Right ventricle myocardium superior (tissue), 1 donor: Measurements from ENCODE around the gene ST6GALNAC5. TPM values are rescaled to one million over a fixed set of nuclear protein-coding genes. Genes with fewer than 3 reads are reported as not detected.

ENCODE experiments used
- ATAC-seq: fragments of 200-7000 bp; cut with Tn5 transposase; one replicate; pipeline ENCODE4 v1.9.1; 2020; ENCODE audit warnings: mild to moderate bottlenecking; ENCODE audit not compliant: poor library complexity
- DNase-seq: peaks from one replicate; pipeline ENCODE4 v3.0.0-alpha.2; 2020
- intact Hi-C: fragments of 100-400 bp; cut with DNase I; formaldehyde crosslinking; loops from one replicate; pipeline ENCODE4 v1.11.2; 2022
- total RNA-seq: library from RNA; stranded (reverse); fragmentation: NEBNext Ultra II Directional; extraction: Animal tissue kit (Norgen Biotek cat#: 25700); gene quantifications from one replicate; pipeline ENCODE4 v1.2.1, GENCODE V29; 2021
- donor health status: DM: no; HTN: yes; CAD: no; lungs with severe emphysema.

The ST6GALNAC5 gene
- total RNA-seq, 1 donor from 2014 or later, result 0.46 TPM

DNA sequence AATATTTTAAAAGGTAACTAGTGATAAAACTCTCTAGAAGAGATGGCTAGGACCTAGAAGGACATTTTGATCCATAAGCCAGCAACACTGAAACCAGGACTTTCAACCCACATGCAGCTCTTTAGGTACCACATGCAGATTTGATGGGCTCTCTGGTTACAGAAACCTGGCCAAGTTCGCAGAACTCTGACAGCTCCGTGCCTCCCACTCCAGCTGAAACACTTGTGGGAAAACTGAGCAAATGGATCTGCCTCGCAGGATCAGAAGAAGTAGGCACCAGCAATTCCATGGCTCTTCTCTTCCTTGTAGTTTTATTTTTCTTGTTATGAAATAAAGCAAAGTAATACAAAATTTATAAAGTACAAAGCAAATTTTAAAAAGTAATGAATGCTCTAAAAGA is 58.5 kb downstream of the ST6GALNAC5 start:
- intact Hi-C loops, result no loop called here
- DNase-seq (no peak), ATAC-seq (no peak)

DNA sequence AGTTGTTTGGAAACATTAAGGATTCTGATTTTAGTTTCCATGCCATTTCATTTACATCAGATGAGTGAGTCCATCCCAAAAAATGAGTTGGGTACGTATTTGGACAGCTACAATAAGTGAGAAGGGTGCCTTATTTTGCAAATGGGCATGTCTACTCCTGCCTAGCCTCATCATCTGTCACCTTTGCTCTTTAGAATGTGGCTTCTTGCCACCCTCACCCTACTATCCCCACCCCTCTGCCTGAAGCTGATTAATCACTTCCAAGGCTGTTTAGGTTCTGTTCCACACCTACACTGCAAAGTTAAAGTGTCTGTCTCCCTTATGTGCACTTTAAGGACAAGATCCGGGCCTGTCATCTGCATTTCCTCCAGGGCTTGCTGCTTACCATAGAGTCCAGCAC is 61.2 kb downstream of the ST6GALNAC5 start:
- intact Hi-C loops, result no loop called here
- no peak for ATAC-seq
- no peak for DNase-seq

GRCh38 chr1:76929136-76929535 is 61.9 kb downstream of the ST6GALNAC5 start:
- DNase-seq, result no peak
- intact Hi-C loops, result no loop called here
- no peak for ATAC-seq

DNA sequence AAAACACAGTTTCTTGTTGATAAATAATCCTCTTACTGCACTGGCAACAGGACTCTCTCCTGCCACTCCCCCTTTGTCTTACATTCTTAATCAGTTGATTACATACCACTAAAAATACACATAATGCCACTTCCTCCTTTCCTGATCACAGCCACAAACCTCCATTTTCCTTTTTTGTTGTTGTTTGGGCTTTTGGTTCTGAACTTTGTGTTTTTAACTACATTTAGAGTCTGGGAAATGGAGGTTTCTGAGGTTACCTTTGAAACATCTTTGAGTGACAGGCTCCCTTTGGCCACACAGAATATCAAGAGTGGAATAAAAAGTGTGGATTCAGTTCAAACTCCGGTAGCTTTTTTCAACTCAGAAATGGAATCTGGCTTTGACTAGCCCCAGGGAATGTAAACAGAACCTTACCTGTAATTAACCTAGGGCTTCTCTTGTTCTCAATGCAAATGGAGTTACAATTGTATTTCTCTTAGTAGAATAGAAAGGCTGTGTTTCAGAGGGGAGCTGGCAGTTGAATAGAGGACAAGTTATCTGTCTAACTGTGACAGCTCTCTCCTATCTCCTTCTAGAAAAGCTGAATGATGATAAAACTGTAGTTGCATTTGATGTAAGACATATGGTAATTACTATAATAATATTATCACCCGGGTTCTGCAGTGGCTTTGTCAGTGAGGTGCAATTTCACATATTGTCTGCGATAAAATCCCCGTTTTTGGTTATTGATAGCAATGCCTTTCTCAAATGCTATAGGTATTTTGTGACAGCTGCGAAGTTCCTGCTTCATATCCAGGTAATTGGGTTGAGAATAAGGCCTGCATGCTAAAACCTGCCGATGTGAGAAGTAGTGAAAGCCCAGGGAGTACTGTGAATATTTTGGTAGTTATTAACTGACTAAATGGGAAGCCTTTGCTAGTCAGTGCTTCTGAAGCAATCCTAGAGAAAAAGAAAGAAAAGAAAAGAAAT is 66.9 kb downstream of the ST6GALNAC5 start:
- ATAC-seq (no peak), DNase-seq (no peak)
- intact Hi-C loops, result no loop called here

- intact Hi-C loops, result no loop called here
- DNase-seq (no peak), ATAC-seq (no peak)
These were observed 71.0 kb downstream of the ST6GALNAC5 start for GRCh38 chr1:76938304-76938703.

DNA sequence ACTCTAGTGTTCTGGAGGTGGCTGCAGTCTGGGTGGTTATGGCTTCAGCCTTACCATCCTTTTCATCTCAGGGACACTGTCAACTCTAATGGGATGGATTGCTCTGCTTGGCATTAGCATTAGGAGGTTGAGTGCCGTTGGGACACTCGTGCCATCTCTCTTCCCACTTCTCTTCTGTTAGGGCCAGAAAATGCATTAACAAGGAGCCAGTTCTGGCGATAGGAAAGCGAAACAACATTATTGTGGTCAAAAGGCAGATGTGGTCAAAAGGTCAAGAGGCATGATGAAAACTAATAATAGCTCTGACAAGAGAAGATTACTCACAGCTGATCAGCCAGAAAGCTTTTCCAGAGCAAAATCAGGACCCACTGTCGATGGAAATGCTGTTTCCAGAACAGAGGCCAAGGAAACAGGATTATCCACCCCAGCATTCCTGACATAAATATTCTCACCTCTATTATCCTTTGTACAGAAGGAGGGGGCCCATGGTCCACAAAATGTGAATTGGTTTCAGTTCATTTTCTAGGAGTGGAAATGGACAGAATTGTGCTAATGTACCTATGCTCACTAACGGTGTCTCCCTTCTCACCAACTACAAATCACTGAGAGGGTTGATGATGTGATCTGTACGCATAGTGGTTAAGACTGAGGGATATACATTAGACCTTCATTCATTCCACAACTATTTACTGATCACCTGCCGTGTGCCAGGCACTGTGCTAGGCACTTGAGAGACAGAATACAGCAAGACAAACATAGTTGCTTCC is 72.0 kb downstream of the ST6GALNAC5 start:
- no peak for DNase-seq
- ATAC-seq, result no peak
- intact Hi-C loops, result no loop called here

- intact Hi-C loops, result no loop called here
- DNase-seq, result no peak
These were observed 72.5 kb downstream of the ST6GALNAC5 start for GRCh38 chr1:76939817-76940216.

DNA sequence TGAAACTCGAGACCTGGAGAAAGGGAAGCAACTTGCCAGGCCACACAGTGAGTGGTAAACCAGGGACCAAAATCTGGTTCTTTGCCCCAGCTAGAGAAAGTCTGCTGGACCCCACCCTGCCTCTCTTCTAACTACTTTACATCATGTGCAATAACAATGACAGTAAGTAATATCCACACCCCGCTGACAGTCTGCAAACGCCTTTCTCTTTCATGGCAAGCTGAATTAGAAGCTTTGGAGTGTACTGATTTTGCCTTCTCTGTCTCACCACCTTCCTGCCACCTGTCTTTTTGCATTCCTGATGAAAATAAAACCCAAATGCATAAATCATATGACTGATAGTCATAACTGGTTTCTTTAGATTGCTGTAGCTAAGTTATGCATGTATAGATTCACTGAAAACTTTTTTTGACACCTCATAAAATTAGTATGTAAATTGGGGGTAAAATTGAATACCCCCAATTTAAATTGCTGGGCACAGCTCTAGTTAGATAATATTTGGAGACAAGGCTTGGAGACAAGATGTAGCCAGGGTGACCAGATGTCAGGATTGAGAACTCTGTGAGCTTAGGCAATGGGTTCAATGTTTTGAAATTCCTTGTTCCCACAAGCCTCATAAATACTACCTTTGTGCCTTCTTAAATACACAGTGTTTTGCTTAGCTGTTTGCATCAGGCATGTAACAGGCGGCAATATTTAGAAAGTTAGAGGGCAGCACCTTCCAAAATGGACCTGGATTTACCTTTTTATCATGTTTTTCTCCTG is 73.5 kb downstream of the ST6GALNAC5 start:
- intact Hi-C loops, result no loop called here
- no peak for DNase-seq
- no peak for ATAC-seq

More at GRCh38 chr1:76939817-76940216, 72.5 kb downstream of the ST6GALNAC5 start:
- ATAC-seq, result no peak

DNA sequence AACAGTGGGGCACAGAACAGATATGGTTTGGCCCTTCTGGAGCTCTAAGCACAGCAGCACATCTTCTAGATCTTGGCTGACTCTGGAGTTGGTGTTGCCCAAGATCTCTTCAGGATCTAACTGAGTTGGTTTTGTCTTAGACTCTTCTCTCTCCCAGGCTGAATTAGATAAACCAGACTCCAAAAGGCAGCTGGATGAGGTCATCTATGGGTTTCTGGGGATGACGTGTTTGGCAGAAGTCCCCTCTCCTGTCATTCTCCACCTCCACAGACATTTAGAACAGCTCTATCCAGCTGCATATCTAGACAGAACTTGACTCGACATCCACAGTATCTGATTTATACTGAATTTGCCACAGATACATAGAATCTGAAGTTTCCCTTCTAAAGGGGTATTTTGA is 75.3 kb downstream of the ST6GALNAC5 start:
- intact Hi-C loops, result no loop called here
- no peak for ATAC-seq
- DNase-seq, result no peak

- no peak for ATAC-seq
- intact Hi-C loops, result no loop called here
- DNase-seq, result no peak
These were observed 77.7 kb downstream of the ST6GALNAC5 start for GRCh38 chr1:76944942-76945341.

GRCh38 chr1:76948846-76949245 is 81.6 kb downstream of the ST6GALNAC5 start:
- intact Hi-C loops, result no loop called here
- ATAC-seq, result no peak

GRCh38 chr1:76949503-76949902 is 82.2 kb downstream of the ST6GALNAC5 start:
- intact Hi-C loops, result no loop called here
- DNase-seq, result no peak
- no peak for ATAC-seq

More at GRCh38 chr1:76948846-76949245, 81.6 kb downstream of the ST6GALNAC5 start:
- DNase-seq, result no peak

- ATAC-seq (no peak), DNase-seq (no peak)
- intact Hi-C loops, result no loop called here
These were observed 83.0 kb downstream of the ST6GALNAC5 start for GRCh38 chr1:76950306-76950705.

GRCh38 chr1:76951153-76951552 is 83.9 kb downstream of the ST6GALNAC5 start:
- DNase-seq (no peak), ATAC-seq (no peak)
- intact Hi-C loops, result no loop called here

DNA sequence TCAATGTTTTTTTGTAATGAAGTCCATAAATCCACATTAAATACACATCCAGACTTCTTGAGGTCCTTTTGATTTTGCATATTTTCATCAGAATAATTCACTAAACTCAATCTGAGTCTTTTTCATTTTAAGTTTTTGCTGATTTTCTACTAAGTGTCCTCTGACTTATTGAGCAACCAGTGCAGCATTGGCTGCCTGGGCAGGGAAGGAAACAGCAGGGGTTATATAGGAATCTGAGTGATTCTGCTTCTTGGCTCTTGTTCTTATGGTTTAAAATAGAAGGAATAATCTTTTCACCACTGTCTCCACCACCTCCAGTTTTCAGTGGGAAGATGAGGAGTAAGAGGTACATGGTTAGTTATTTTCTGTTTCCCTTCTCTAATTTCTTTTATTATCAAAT is 88.4 kb downstream of the ST6GALNAC5 start:
- ATAC-seq, result no peak
- no peak for DNase-seq
- intact Hi-C loops, result no loop called here

DNA sequence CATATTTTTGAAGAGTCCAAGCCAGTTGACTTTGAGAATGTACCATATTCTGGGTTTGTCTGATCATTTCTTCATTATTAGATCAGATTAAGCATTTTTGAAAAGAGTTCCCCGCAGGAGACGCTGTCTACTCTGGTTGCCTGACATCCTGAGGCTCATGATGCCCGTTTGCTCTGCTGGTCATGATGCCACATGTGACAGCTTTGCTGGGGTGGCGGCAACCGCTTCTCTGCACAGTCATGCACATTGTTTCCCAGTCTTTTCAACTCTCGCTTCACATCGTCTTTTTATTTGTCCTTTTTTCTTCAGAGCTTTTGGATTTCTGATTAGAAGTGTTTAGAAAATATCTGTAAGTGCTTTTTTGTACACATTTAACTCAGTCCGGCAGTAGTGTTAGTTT is 90.7 kb downstream of the ST6GALNAC5 start:
- no peak for DNase-seq
- intact Hi-C loops, result no loop called here
- no peak for ATAC-seq

DNA sequence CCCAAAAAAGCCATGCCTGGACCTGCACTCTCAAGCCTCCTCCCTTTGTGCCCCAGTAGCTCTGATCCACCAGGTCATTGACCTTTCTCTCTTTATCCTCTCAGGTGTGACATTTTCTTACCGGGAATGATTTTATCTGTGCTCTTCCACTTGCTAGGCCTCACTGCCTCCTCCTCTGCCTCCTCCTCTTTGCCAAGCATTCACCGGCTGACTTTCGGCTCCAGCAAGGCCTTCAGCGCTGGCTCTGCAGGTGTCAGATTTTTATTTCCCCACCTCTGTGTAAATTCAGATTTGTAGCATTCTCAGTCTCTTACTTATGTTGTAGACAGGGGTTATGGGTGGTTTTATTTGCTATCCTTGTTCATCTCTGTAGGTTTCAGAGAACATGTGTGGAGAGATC is 91.5 kb downstream of the ST6GALNAC5 start:
- DNase-seq (no peak), ATAC-seq (no peak)
- intact Hi-C loops, result no loop called here

DNA sequence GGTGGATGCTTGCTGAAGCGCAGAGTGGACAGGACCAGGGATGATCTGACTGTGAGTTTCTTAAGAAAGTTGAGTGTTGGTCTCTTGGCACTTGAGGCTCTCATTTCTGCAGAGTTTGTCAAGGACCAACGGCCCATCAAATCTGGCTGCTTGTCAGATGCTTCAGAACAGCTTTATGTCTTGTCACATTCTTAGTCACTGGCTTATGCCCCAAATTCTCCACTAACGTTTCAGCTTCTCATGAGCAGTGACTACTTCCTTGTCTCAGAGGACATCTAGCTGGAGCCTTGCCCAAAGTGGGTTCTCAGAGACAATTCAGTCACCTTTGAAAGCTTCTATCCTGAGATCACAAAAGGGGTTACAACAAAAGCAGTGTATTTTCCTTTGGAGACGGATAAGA is 92.3 kb downstream of the ST6GALNAC5 start:
- ATAC-seq, result no peak
- no peak for DNase-seq
- intact Hi-C loops, result no loop called here

DNA sequence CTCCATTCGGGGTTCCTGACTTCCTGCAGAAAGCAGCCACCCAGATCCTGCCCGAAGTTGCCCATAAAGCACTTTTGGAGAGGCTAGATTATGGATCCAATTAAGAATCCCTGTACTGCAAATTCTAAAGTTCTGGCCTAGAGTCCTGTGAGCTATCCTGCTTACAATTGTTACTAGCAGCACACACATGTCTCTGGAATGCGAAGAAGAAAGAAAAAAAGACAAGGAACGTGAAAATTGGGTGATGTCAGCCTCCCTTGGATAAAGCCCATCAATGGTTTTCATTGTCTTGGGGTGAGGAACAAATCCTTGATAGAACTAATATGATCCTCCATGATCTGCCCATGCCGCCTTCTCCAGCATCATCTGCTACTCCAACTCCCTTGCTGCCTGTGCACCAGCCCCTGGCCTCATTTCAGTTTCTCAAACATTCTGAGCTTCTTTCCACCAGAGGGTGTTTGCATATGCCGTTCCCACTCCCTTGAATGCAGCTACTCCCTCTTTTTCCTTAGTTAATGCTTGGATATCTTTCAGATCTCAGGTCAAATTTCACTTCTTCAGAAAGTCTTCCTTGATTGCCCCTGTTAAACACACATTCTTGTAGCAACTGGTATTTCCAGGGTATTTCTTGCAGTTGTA is 94.0 kb downstream of the ST6GALNAC5 start:
- intact Hi-C loops, result no loop called here
- ATAC-seq, result no peak
- DNase-seq, result no peak
